CD4-positive, alpha-beta T cell (primary cell): ENCODE measurements around the gene RSPRY1. TPM values are rescaled to one million over a fixed set of nuclear protein-coding genes. Genes with fewer than 3 reads are reported as not detected.

Experiments
- ATAC-seq: fragments of 200-7000 bp; cut with Tn5 transposase; one replicate; pipeline ENCODE4 v1.10.0; 2022; ENCODE audit warnings: mild to moderate bottlenecking; ENCODE audit not compliant: poor library complexity
- CTCF ChIA-PET: fragments of 350-600 bp; sonication (Branson Sonifier 250); formaldehyde crosslinking; loops from one replicate; lab custom pipeline; 2021; ENCODE audit warnings: antibody characterized with exemption, inconsistent platforms; lab: Charles Lee
- POLR2A ChIA-PET: fragments of 350-600 bp; sonication (Branson Sonifier 250); formaldehyde crosslinking; loops from one replicate; lab custom pipeline; 2021; ENCODE audit warnings: antibody characterized with exemption, inconsistent platforms; lab: Charles Lee
- DNase-seq, 14 experiments: peaks; one replicate each; pipeline ENCODE4 v3.0.0-alpha.2; 2013 to 2020; ENCODE audit warnings: mixed read lengths in 2 of 14
- H3K27ac ChIP-seq, 2 donors: one replicate each; pipeline versions ENCODE4 v1.5.1 to v1.7.0; 2013; ENCODE audit warnings: low read length in 2 of 2, low read depth in 1 of 2, mild to moderate bottlenecking in 1 of 2
- H3K27me3 ChIP-seq, 2 experiments: 1 replicate in 1 of 2; 2 replicates in 1 of 2; pipeline versions ENCODE4 v1.6.1 to v1.7.0; 2013; ENCODE audit warnings: low read length in 2 of 2, control low read depth in 1 of 2, mild to moderate bottlenecking in 1 of 2, moderate library complexity in 1 of 2; ENCODE audit not compliant: insufficient read depth in 2 of 2, control insufficient read depth in 1 of 2
- H3K36me3 ChIP-seq: one replicate; pipeline ENCODE4 v1.6.1; 2013; ENCODE audit warnings: low read length, control low read depth; ENCODE audit not compliant: insufficient read depth
- H3K4me1 ChIP-seq: one replicate; pipeline ENCODE4 v1.6.1; 2013; ENCODE audit warnings: low read length, control low read depth; ENCODE audit not compliant: insufficient read depth
- H3K4me3 ChIP-seq: one replicate; pipeline ENCODE4 v1.5.1; 2013; ENCODE audit warnings: mild to moderate bottlenecking, low read length, moderate library complexity
- H3K9me3 ChIP-seq, 2 experiments: 1 replicate in 1 of 2; 2 replicates in 1 of 2; pipeline versions ENCODE4 v1.6.1 to v1.7.0; 2013; ENCODE audit warnings: low read length in 2 of 2, mild to moderate bottlenecking in 2 of 2, control low read depth in 1 of 2, moderate library complexity in 1 of 2; ENCODE audit not compliant: control insufficient read depth in 1 of 2, insufficient read depth in 1 of 2
- H3K27ac Mint-ChIP-seq: one replicate; pipeline ENCODE4 v1.8.0; 2020; ENCODE audit warnings: mixed read lengths
- H3K27me3 Mint-ChIP-seq: one replicate; pipeline ENCODE4 v1.8.0; 2021; ENCODE audit warnings: mixed read lengths
- H3K36me3 Mint-ChIP-seq: one replicate; pipeline ENCODE4 v1.8.0; 2021; ENCODE audit warnings: low read depth, mixed read lengths
- H3K4me1 Mint-ChIP-seq: one replicate; pipeline ENCODE4 v1.8.0; 2021; ENCODE audit warnings: low read depth, mixed read lengths
- H3K4me3 Mint-ChIP-seq: one replicate; pipeline ENCODE4 v1.8.0; 2020; ENCODE audit warnings: mild to moderate bottlenecking, mixed read lengths
- H3K9me3 Mint-ChIP-seq: one replicate; pipeline ENCODE4 v1.8.0; 2020; ENCODE audit warnings: mixed read lengths
- CTCF ChIP-seq: fragments of 200-600 bp; IDR thresholded peaks from one replicate; pipeline ENCODE4 v1.8.0; 2022; ENCODE audit warnings: antibody characterized with exemption, mild to moderate bottlenecking
- intact Hi-C, 2 experiments: fragments of 100-400 bp; cut with DNase I in 1 of 2; cut with micrococcal nuclease in 1 of 2; formaldehyde crosslinking; loops; one replicate each; pipeline versions ENCODE4 v1.15.1 to v1.9.0; 2023 to 2025; cut with DNase I, micrococcal nuclease
- total RNA-seq, 174 experiments: library from RNA in 2 of 174; stranded (reverse) in 2 of 174; gene quantifications; one replicate each; pipeline ENCODE4 v1.2.3 and lab custom pipeline; 2021 to 2026

Gene RSPRY1
- total RNA-seq, 2 experiments from 2014 or later = 19.9 to 21.3 TPM

GRCh38 chr16:57143149-57143921 lies 42.8 kb upstream of the RSPRY1 start:
- no peak for TF ChIP-seq CTCF
- Mint-ChIP-seq H3K9me3 (no peaks in the 10 kb centered on the region), H3K27me3 (no peaks in the 10 kb centered on the region), H3K27ac (peak overlapping the region; percentile 51), H3K4me1 (peaks cover 60% of the 10 kb centered on the region), H3K4me3 (no peak overlapping the region), H3K36me3 (no peaks in the 10 kb centered on the region)
- Histone ChIP-seq H3K4me1 (peaks cover 53% of the 10 kb centered on the region), H3K27ac (peak overlapping the region in 1 of 2 donors; percentile 51), H3K9me3 (no peaks in the 10 kb centered on the region), H3K4me3 (no peak overlapping the region), H3K36me3 (no peaks in the 10 kb centered on the region), H3K27me3 (no peaks in the 10 kb centered on the region)
- ATAC-seq (no peak), DNase-seq (no peak)
- ChIA-PET POLR2A (interaction anchor here (1.0 to 2.2 kb wide), 5 partner anchors 8 to 50 kb away, joined by 3 to 9 read pairs (median 3); no protein-coding TSS in a partner anchor), CTCF (interaction anchor here (1.3 to 1.4 kb wide), 2 partner anchors 15 to 50 kb away, joined by 3 to 4 read pairs; no protein-coding TSS in a partner anchor)
- intact Hi-C loops = loop anchor here in 1 of 2 experiments (5.0 kb wide), 1 partner anchor 106 kb away; no protein-coding TSS in a partner anchor

- no peak overlapping the region for H3K4me3 Mint-ChIP-seq
- Histone ChIP-seq H3K27ac (peak overlapping the region in 1 of 2 donors; percentile 51), H3K9me3 (no peaks in the 10 kb centered on the region), H3K36me3 (no peaks in the 10 kb centered on the region), H3K27me3 (no peaks in the 10 kb centered on the region), H3K4me1 (peaks cover 53% of the 10 kb centered on the region), H3K4me3 (no peak overlapping the region)
- no peaks in the 10 kb centered on the region for H3K36me3 Mint-ChIP-seq
- H3K27me3 Mint-ChIP-seq = no peaks in the 10 kb centered on the region
- H3K4me1 Mint-ChIP-seq = peaks cover 53% of the 10 kb centered on the region
- H3K9me3 Mint-ChIP-seq = no peaks in the 10 kb centered on the region
- ATAC-seq = no peak
- H3K27ac Mint-ChIP-seq = peak overlapping the region; percentile 51
- CTCF ChIA-PET = interaction anchor here (1.3 kb wide), 1 partner anchor 51 kb away, joined by 3 read pairs; no protein-coding TSS in a partner anchor
- POLR2A ChIA-PET = interaction anchor here (1.0 kb wide), 2 partner anchors 8 to 12 kb away, joined by 3 read pairs; no protein-coding TSS in a partner anchor
- no peak for TF ChIP-seq CTCF
- intact Hi-C loops = loop anchor here in 1 of 2 experiments (5.0 kb wide), 1 partner anchor 107 kb away; no protein-coding TSS in a partner anchor
- no peak for DNase-seq
Measured at GRCh38 chr16:57144027-57144426, 42.1 kb upstream of the RSPRY1 start.

- H3K9me3 ChIP-seq = no peaks in the 10 kb centered on the region
- H3K27me3 ChIP-seq = no peaks in the 10 kb centered on the region
- Mint-ChIP-seq H3K9me3 (no peaks in the 10 kb centered on the region), H3K4me3 (no peak overlapping the region), H3K4me1 (peaks cover 42% of the 10 kb centered on the region), H3K27ac (no peak overlapping the region), H3K27me3 (no peaks in the 10 kb centered on the region), H3K36me3 (no peaks in the 10 kb centered on the region)
- CTCF ChIA-PET = no interaction called here
- ATAC-seq (no peak), DNase-seq (no peak)
- intact Hi-C loops = no loop called here
- H3K4me1 ChIP-seq = peaks cover 47% of the 10 kb centered on the region
- no peak for TF ChIP-seq CTCF
- H3K27ac ChIP-seq = no peak overlapping the region
- H3K36me3 ChIP-seq = no peaks in the 10 kb centered on the region
- POLR2A ChIA-PET = no interaction called here
- no peak overlapping the region for H3K4me3 ChIP-seq
Measured at GRCh38 chr16:57145046-57146021, 40.8 kb upstream of the RSPRY1 start.
